Measurements from ENCODE around the gene SLC35A4. TPM values are rescaled to one million over a fixed set of nuclear protein-coding genes. Genes with fewer than 3 reads are reported as not detected.
"Not testable (repeated sequence)": the region's sequence is repeated elsewhere in the genome, so short reads cannot be mapped to it uniquely, and the experiment has no call there.

The SLC35A4 gene
- total RNA-seq, 1 donor from 2014 or later = 93.4 TPM

GRCh38 chr5:140579188-140579747 is 14.6 kb downstream of the SLC35A4 start:
- intact Hi-C loops (cut with micrococcal nuclease) = not testable (repeated sequence)

DNA sequence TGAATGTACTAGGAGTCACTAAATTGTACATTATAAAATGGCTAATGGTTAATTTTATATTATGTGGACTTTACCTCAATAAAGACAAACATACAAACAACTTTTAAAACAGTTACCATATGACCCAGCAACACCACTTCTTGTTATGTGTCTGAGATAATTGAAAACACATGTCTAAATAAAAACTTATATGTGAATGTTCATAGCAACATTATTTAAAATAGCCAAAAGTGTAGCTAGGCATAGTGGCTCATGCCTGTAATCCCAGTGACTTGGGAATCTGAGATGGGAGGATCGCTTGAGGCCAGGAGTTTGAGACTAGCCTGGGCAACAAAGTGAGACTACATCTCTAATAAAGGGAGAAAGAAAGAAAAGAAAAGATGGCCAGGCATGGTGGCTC is 22.9 kb downstream of the SLC35A4 start:
- intact Hi-C loops (cut with micrococcal nuclease) = no loop called here

DNA sequence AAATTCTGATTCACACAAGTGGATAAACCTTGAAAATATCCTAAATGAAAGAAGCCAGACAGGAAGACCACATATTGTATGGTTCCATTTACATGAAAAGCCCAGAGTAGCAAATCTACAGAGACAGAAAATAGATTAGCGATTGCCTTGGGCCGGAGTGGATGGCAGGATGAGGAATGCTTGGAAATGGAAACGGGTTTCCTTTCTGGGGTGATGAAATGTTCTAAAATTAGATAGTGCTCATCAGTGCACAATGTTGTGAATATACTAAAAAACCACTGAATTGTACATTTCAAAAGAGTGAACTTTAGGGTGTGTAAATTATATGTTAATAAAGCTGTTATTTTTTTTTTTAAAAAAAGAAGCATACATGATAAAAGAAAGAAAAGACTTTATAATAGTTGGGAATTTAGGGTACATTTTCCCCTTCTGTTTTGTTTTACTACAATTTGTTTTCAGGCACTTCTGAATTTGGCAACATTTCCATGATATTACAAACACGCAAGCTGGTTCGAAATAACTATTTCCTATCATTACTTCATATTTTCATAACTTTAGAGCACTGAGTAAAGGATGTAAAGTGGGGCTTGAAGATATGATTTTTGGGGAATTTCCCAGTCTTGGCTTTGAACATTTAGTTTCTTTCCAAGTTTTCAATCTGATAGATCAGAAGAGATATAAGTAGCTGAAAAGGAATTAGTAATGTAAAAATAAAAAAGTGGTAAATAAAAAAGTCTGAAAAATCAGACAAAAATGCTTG is 23.9 kb downstream of the SLC35A4 start:
- intact Hi-C loops (cut with micrococcal nuclease) = no loop called here

DNA sequence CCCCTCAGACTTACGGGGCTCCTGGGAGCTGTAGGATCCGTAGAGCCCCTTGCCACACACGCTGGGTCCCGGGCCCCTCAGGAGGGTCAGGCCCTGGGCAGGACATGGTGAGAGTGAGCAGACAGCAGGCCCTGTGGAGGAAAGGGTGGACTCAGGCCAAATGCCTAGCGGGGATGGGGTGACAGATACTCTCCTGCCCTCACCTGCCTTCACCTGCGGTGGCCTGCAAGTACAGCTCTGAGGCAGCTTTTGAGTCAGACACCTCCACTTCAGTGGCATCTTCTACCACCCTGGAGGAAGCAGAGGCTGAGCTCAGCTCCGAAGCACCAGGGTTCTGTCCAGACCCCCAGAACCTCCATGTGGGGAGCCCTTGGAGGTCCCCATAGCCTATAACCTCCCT is 26.2 kb downstream of the SLC35A4 start:
- intact Hi-C loops (cut with micrococcal nuclease) = no loop called here

DNA sequence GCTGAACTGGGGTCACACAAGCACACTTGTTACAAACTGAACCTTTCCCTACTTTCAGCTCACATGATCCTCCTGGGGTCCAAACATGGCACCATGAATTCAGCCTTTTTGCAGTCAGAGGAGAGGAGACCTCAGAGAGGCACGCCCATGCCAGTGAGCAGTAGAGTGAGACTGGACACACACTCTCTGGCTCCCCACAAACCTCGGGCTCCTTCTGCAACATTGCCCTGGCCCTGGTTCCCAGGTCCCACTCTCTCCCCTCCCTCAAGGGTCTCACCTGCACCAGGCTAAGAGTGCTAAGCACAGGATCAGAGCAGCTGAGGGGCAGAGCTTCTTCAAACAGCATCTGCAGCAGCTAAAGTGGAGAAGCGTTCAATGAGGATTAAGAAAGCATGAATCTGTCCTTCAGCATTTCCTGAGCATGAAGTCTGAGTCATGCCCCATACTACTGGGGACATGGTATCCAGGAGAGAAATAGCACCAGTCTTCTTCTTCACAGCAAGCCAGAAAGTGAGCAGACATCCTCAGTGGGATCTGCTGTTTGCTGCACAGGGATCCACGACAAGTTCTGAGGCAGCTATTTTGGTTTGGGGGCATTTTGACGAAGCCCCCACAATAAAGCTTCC is 27.2 kb downstream of the SLC35A4 start:
- intact Hi-C loops (cut with micrococcal nuclease) = no loop called here

DNA sequence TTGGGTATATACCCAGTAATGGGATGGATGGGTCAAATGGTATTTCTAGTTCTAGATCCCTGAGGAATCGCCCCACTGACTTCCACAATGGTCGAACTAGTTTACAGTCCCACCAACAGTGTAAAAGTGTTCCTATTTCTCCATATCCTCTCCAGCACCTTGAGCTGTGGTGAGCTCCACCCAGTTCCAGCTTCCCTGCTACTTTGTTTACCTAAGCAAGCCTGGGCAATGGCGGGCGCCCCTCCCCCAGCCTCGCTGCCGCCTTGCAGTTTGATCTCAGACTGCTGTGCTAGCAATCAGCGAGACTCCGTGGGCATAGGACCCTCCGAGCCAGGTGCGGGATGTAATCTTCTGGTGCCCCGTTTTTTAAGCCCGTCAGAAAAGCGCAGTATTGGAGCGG is 28.4 kb downstream of the SLC35A4 start:
- intact Hi-C loops (cut with micrococcal nuclease) = not testable (repeated sequence)

DNA sequence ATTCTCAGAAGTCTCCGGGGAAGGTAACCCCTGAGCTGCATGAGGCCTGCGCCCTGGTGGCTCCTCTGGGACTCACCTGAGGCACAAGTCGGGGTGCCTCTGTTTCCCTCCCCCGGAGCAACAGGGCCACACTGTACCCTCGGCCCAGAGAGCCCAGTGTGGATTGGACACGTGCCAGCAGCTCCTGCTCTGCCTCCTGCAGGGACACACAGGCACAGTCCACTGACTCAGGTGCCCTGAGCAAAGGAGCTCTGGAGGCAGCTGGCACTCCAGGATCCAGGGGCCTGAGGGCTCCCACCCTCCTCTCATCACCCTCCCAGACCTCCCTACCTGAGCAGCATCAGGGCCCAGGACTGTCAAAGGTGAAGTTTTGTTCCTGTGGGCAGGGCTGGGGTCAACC is 29.5 kb downstream of the SLC35A4 start:
- intact Hi-C loops (cut with micrococcal nuclease) = no loop called here

GRCh38 chr5:140595538-140596300 is 31.1 kb downstream of the SLC35A4 start:
- intact Hi-C loops (cut with micrococcal nuclease) = no loop called here

DNA sequence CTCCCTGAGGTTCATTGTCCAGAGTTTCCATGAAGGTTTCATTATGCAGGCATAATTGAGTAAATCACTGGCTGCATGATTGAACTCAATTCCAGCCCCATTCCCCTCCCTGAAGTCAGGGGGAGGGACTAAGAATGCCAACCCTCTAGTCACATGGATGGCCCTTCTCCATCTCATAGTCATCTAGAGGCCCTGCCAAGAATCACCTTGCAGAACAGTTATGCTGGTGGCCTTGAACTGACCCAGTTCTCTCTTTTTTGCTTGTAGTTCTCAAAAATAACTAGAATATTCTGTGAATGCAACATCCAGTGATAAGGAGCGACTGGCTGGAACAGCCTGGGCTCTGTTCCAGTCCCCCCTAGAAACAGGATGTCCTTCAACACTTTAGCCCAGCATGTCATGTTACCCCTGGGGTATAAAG is 31.7 kb downstream of the SLC35A4 start:
- intact Hi-C loops (cut with micrococcal nuclease) = no loop called here

DNA sequence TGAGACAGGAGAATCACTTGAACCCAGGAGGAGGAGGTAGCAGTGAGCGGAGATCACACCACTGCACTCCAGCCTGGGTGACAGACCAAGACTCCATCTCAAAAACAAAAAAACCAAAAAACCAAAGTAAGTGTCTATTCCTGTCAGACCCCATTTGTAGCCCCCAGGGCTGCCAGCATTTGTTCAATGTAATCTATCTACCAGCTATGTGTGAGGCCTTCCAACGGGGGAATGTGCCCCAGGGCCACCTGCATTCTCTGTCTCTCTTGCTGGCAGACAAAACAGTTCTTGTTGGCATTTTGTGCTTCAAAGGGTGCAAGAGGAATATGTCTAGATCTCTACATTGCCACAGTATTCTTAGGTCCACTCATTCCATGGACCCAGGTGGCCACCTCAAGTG is 34.2 kb downstream of the SLC35A4 start:
- intact Hi-C loops (cut with micrococcal nuclease) = no loop called here

- intact Hi-C loops (cut with micrococcal nuclease) = no loop called here
These were observed 35.5 kb downstream of the SLC35A4 start for GRCh38 chr5:140600096-140600495.

GRCh38 chr5:140602147-140602546 is 37.5 kb downstream of the SLC35A4 start:
- intact Hi-C loops (cut with micrococcal nuclease) = no loop called here

DNA sequence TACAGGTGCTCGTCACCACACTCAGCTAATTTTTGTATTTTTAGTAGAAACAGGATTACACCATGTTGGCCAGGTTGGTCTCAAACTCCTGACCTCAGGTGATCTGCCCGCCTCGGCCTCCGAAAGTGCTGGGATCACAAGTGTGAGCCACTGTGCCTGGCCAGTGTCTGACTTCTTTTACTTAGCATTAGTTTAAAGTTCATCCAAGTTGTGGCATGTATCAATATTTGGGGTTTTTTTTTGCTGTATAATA is 38.7 kb downstream of the SLC35A4 start:
- intact Hi-C loops (cut with micrococcal nuclease) = not testable (repeated sequence)

- intact Hi-C loops (cut with micrococcal nuclease) = no loop called here
These were observed 39.1 kb downstream of the SLC35A4 start for GRCh38 chr5:140603734-140604133.

- intact Hi-C loops (cut with micrococcal nuclease) = no loop called here
These were observed 41.3 kb downstream of the SLC35A4 start for GRCh38 chr5:140605879-140606278.

DNA sequence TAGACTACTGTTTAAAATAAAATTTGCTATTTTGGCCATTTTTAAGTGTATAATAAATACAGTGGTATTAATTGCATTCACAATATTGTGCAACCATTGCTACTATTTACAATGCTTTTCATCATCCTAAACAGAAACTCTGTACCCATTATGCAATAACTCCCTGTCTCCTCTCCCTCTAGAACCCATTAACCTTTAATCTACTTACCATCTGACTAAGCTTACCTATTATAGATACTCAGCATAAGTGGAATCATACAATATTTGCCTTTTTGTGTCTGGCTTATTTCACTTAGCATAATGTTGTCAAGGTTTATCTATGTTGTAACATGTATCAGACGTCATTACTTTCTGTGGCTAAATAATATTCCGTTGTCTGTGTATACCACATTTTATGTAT is 42.4 kb downstream of the SLC35A4 start:
- intact Hi-C loops (cut with micrococcal nuclease) = no loop called here

DNA sequence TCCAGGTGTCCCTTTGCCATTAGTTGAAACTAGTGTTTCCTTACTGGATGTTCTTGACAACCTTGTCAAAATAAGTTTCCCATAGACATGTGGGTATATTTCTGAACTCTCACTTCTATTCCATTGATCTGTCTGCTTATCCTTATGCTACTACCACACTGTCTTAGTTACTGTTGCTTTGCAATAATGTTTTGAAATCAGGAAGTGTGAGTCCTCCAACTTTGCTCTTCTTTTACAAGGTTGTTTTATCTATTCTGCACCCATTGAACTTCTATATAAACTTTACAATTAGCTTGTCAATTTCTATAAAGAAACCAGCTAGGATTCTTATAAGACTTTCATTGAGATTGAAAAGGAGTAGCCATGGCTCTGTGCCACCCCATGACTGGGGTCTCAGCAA is 44.1 kb downstream of the SLC35A4 start:
- intact Hi-C loops (cut with micrococcal nuclease) = no loop called here

GRCh38 chr5:140609126-140609525 is 44.5 kb downstream of the SLC35A4 start:
- intact Hi-C loops (cut with micrococcal nuclease) = no loop called here

GRCh38 chr5:140611020-140611521 is 46.4 kb downstream of the SLC35A4 start:
- intact Hi-C loops (cut with micrococcal nuclease) = no loop called here

All from T-helper 2 cell treated with Interferon-gamma antibody and Interleukin-4, amounts not matched to agents 100 ng/mL and 5 ng/mL, for 36 hours (primary cell).